Lower leg skin (tissue), 3 donors: ENCODE measurements around the gene THOC3.

Experiments used
- POLR2A ChIP-seq, 2 donors: fragments of 450-650 bp; IDR thresholded peaks; one replicate each; pipeline ENCODE4 v1.6.1; 2016 to 2017; ENCODE audit warnings: antibody characterized with exemption in 2 of 2, mild to moderate bottlenecking in 1 of 2, moderate library complexity in 1 of 2
- TF ChIP-seq, protein P1 (sequence below), 3 donors: fragments of 450-650 bp; IDR thresholded peaks; one replicate each; pipeline ENCODE4 v1.5.1; 2016; ENCODE audit warnings: antibody characterized with exemption in 3 of 3, mild to moderate bottlenecking in 3 of 3, moderate library complexity in 2 of 3

DNA sequence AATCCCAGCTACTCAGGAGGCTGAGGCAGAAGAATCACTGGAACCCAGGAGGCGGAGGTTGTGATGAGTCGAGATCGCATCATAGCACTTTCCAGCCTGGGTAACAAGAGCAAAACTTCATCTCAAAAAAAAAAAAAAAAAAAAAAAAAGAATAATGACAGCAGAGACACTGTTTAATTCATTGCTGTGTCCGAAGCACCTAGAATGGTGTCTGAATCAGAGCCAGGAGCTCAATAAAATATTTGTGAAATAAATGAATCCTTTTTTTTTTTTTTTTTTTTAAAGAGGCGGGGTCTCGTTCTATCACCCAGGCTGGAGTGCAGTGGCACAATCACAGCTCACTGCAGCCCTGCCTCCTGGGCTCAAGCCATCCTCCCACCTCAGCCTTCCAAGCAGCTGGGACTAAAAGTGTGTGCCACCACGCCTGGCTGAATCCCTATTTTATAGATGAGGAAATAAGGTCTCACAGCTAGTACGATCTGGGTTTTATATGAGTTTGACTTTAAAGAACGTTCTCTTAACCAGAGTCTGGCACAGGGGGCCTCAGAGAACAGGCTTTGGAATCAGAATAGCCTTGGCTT lies 47.8 kb downstream of the THOC3 start:
- no peak for TF ChIP-seq POLR2A (IDR thresholded peaks at IDR 0.05)
- TF ChIP-seq, protein P1, sequence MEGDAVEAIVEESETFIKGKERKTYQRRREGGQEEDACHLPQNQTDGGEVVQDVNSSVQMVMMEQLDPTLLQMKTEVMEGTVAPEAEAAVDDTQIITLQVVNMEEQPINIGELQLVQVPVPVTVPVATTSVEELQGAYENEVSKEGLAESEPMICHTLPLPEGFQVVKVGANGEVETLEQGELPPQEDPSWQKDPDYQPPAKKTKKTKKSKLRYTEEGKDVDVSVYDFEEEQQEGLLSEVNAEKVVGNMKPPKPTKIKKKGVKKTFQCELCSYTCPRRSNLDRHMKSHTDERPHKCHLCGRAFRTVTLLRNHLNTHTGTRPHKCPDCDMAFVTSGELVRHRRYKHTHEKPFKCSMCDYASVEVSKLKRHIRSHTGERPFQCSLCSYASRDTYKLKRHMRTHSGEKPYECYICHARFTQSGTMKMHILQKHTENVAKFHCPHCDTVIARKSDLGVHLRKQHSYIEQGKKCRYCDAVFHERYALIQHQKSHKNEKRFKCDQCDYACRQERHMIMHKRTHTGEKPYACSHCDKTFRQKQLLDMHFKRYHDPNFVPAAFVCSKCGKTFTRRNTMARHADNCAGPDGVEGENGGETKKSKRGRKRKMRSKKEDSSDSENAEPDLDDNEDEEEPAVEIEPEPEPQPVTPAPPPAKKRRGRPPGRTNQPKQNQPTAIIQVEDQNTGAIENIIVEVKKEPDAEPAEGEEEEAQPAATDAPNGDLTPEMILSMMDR (IDR thresholded peaks at IDR 0.05): no peak
